ENCODE measurements around the gene CUTC. TPM values are rescaled to one million over a fixed set of nuclear protein-coding genes. Genes with fewer than 3 reads are reported as not detected.

The CUTC gene
- total and polyA plus RNA-seq, 2 donors (not counting 3 experiments of a cell fraction or from before 2014, with no cell fraction given): 20.4 to 23.1 TPM

Other genes with a start within 250 kb of the CUTC start
- gene NKX2-3, start 199.3 kb upstream of the CUTC start, total RNA-seq: not detected in 2 replicates
- gene NKX2-3, start 199.3 kb upstream of the CUTC start, polyA plus RNA-seq: not detected in 2 replicates
- 32.6 and 33.7 TPM in 2 replicates for gene SLC25A28, start 111.8 kb upstream of the CUTC start, total RNA-seq
- gene SLC25A28, start 111.8 kb upstream of the CUTC start, polyA plus RNA-seq: 38.8 and 39.6 TPM in 2 replicates
- 18.5 and 20.6 TPM in 2 replicates for gene ENTPD7, start 72.7 kb upstream of the CUTC start, total RNA-seq
- 8.8 and 10.1 TPM in 2 replicates for gene ENTPD7, start 72.7 kb upstream of the CUTC start, polyA plus RNA-seq
- 31.7 and 34.6 TPM in 2 replicates for gene COX15, start 107 bp upstream of the CUTC start, total RNA-seq
- 13.7 and 16.6 TPM in 2 replicates for gene COX15, start 107 bp upstream of the CUTC start, polyA plus RNA-seq
- gene ABCC2, start 50.4 kb downstream of the CUTC start, total RNA-seq: 1.7 and 3.3 TPM in 2 replicates
- 1.5 and 1.6 TPM in 2 replicates for gene ABCC2, start 50.4 kb downstream of the CUTC start, polyA plus RNA-seq